Mucosa of descending colon (tissue), 3 donors: ENCODE measurements around the gene ZNF407. TPM values are rescaled to one million over a fixed set of nuclear protein-coding genes. Genes with fewer than 3 reads are reported as not detected.

ENCODE experiments used
- ATAC-seq: fragments of 200-7000 bp; cut with Tn5 transposase; one replicate; pipeline ENCODE4 v1.9.1; 2020; ENCODE audit warnings: mild to moderate bottlenecking, moderate library complexity
- DNase-seq, 3 donors: peaks; one replicate each; pipeline ENCODE4 v3.0.0-alpha.2; 2020
- H3K36me3 ChIP-seq: fragments of 200-600 bp; one replicate; pipeline ENCODE4 v1.8.0; 2021; ENCODE audit warnings: low read depth, mild to moderate bottlenecking
- H3K4me1 ChIP-seq: fragments of 200-600 bp; one replicate; pipeline ENCODE4 v1.8.0; 2021; ENCODE audit warnings: low read depth, mild to moderate bottlenecking
- H3K4me3 ChIP-seq: fragments of 200-600 bp; one replicate; pipeline ENCODE4 v1.8.0; 2021; ENCODE audit warnings: mild to moderate bottlenecking
- H3K9me3 ChIP-seq: fragments of 200-600 bp; one replicate; pipeline ENCODE4 v1.8.0; 2021; ENCODE audit warnings: mild to moderate bottlenecking
- intact Hi-C, 2 donors: fragments of 100-400 bp; cut with DNase I in 1 of 2; cut with micrococcal nuclease in 1 of 2; formaldehyde crosslinking; loops; one replicate each; pipeline versions ENCODE4 v1.11.0 to v1.11.1; 2022; cut with DNase I, micrococcal nuclease
- total RNA-seq, 3 donors: library from RNA; stranded (reverse); fragmentation: NEBNext Ultra II Directional in 2 of 3; extraction: Animal tissue kit (Norgen Biotek cat#: 25700) in 2 of 3; gene quantifications; one replicate each; pipeline versions ENCODE4 v1.2.1 to v1.2.4, GENCODE V29; 2021 to 2023
- TF ChIP-seq, protein P1 (sequence below): fragments of 200-600 bp; IDR thresholded peaks from one replicate; pipeline ENCODE4 v1.8.0; 2022; ENCODE audit warnings: antibody characterized with exemption, mild to moderate bottlenecking
- donor health status: DM: no; HTN: no; CAD: no; lungs with moderate emphysema.
- donor health status: DM: no; HTN: no; CAD: no.
- donor health status: DM: no; HTN: yes; CAD: no.

The ZNF407 gene
- total RNA-seq, 3 donors from 2014 or later = 13.0 to 25.1 (median 18.8) TPM

DNA sequence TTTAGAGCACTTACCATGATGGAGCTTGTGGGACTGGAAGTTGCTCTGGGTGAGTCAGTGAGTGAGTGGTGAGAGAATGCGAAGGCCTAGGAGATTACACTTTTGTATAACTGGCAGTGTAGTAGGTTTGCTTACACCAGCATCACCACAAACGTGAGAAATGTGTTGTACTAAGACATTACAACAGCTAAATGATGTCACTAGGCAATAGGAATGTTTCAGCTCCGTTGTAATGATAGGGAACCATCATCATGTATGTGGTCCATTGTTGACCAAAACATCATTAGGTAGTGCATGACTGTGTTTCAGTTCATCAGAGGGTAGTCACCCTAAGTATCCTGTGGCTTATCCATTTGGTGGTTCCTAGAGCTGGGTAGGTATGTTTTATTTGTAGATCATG, 11.9 kb downstream of the ZNF407 start:
- intact Hi-C loops = no loop called here
- H3K36me3 ChIP-seq = no peaks in the 10 kb centered on the region
- no peaks in the 10 kb centered on the region for H3K4me1 ChIP-seq
- TF ChIP-seq, protein P1, sequence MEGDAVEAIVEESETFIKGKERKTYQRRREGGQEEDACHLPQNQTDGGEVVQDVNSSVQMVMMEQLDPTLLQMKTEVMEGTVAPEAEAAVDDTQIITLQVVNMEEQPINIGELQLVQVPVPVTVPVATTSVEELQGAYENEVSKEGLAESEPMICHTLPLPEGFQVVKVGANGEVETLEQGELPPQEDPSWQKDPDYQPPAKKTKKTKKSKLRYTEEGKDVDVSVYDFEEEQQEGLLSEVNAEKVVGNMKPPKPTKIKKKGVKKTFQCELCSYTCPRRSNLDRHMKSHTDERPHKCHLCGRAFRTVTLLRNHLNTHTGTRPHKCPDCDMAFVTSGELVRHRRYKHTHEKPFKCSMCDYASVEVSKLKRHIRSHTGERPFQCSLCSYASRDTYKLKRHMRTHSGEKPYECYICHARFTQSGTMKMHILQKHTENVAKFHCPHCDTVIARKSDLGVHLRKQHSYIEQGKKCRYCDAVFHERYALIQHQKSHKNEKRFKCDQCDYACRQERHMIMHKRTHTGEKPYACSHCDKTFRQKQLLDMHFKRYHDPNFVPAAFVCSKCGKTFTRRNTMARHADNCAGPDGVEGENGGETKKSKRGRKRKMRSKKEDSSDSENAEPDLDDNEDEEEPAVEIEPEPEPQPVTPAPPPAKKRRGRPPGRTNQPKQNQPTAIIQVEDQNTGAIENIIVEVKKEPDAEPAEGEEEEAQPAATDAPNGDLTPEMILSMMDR = no peak
- ATAC-seq = no peak
- no peaks in the 10 kb centered on the region for H3K9me3 ChIP-seq
- no peak for DNase-seq
- no peak overlapping the region for H3K4me3 ChIP-seq

DNA sequence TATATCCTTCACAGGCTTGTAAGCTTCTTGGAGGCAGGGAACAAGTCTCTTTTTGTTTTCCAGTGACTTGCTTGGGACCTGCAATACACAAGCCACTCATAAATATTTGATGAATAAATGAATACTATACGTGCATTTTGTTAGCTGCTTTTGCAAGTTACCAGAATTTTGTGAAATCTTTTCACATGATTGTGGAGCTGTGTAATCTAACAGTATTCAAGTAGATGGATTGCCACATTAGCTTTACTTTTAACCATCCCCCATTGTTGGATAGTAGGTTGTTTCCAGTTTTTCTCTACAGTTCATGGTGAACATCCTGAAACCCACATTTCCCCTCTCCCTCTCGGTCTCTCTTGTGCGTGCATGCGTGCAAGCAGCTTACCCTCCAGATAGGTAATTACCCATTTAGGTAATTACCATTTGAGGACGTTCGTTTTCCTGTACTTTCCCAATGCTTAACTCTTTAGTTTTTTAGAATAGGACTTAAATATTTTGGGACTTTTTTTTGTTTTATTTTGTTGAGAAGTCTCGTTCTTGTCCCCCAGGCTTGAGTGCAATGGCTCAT, 12.5 kb downstream of the ZNF407 start:
- intact Hi-C loops = no loop called here
- Histone ChIP-seq H3K9me3 (no peaks in the 10 kb centered on the region), H3K36me3 (no peaks in the 10 kb centered on the region), H3K4me1 (no peaks in the 10 kb centered on the region), H3K4me3 (no peak overlapping the region)
- no peak for ATAC-seq
- DNase-seq = no peak
- TF ChIP-seq, protein P1 = no peak

DNA sequence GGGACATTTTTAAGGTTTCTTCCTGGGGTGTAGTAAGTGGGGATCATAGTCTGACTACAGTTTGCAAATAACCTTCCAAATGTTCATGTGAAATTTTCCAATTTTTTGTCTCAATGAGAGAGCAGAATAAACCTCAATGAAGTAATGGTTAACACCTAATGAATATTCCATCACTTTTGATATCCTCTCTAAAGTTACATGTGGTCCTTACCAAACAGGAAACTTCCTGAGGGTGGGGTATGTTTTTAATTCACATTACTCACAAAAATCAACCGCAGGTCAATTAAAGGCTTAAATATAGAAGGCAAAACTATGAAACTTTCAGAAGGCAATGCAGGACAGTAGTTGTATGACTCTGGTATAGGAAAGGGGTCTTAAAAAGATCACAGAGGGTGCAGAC, 13.2 kb downstream of the ZNF407 start:
- ATAC-seq (no peak), DNase-seq (no peak)
- Histone ChIP-seq H3K9me3 (no peaks in the 10 kb centered on the region), H3K4me3 (no peak overlapping the region), H3K4me1 (no peaks in the 10 kb centered on the region), H3K36me3 (no peaks in the 10 kb centered on the region)
- TF ChIP-seq, protein P1 = no peak
- intact Hi-C loops = no loop called here

DNA sequence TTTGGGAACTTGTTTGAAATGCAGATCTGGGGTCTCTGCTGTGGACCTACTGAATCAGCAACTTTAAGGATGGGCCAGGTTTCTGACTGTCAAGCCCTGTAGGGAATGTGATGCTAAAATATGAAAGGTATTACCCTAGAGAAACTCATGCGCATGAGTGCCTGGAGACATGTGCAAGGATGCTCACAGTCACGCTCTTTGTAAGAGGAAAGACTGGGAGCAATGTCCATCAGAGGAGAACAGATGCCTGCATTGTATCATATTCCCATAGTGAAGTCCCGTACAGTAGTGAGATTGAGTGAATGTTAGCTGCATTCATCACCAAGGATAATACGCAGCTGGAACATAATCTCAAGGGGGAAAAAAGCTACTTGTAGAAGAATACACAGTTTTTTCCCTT, 14.1 kb downstream of the ZNF407 start:
- DNase-seq (no peak), ATAC-seq (no peak)
- no peaks in the 10 kb centered on the region for H3K9me3 ChIP-seq
- TF ChIP-seq, protein P1 = no peak
- H3K4me1 ChIP-seq = no peaks in the 10 kb centered on the region
- intact Hi-C loops = no loop called here
- no peaks in the 10 kb centered on the region for H3K36me3 ChIP-seq
- H3K4me3 ChIP-seq = no peak overlapping the region

DNA sequence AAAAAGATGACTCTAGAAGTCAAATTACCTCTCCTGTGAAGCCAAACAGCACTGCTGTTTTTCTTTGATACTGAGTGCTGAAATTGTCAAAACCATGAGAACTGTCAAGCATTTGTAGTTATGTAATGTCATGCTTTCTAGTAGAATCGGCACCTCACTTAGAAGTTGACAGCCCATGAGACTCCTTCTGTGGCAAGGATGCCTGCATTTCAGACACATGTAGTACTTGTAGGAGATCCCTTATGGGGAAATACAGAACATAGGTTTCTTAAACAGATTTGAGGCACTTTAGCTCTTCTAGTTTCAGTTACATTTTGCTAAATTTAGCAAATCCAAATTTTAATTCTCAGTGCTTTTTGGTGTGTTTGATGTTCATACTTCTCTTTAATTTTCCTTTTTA, 15.7 kb downstream of the ZNF407 start:
- H3K9me3 ChIP-seq = no peaks in the 10 kb centered on the region
- no peak overlapping the region for H3K4me3 ChIP-seq
- intact Hi-C loops = no loop called here
- DNase-seq = no peak
- TF ChIP-seq, protein P1 = no peak
- no peak for ATAC-seq
- no peaks in the 10 kb centered on the region for H3K4me1 ChIP-seq
- no peaks in the 10 kb centered on the region for H3K36me3 ChIP-seq

DNA sequence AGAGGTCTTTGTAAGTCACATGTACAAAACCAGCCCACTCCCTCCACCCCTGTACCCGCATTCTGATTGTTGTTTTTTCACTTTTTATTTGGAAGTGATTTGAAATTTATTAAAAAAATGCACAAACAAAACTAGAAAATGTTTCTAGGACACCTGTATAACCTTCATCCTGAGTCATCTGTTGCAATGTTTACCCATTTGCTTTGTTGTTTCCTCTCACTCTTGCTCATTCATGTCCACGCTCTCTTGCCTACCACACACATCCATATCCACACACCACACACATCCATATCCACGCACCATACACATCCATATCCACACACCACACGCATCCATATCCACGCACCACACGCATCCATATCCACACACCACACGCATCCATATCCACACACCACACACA, 18.8 kb downstream of the ZNF407 start:
- H3K36me3 ChIP-seq = no peaks in the 10 kb centered on the region
- H3K9me3 ChIP-seq = no peaks in the 10 kb centered on the region
- DNase-seq (no peak), ATAC-seq (no peak)
- TF ChIP-seq, protein P1 = no peak
- H3K4me1 ChIP-seq = no peaks in the 10 kb centered on the region
- H3K4me3 ChIP-seq = no peak overlapping the region
- intact Hi-C loops = no loop called here
